Sigmoid colon (tissue), 7 donors: ENCODE results near the gene ZNF865. TPM values are rescaled to one million over a fixed set of nuclear protein-coding genes. Genes with fewer than 3 reads are reported as not detected.

Experiments
- DNase-seq: peaks from one replicate; pipeline ENCODE4 v3.0.0-alpha.2; 2019
- H3K27ac ChIP-seq, 4 donors: fragments of 200-600 bp; sonication (generic); one replicate each; pipeline ENCODE4 v1.5.1; 2016 to 2019; ENCODE audit warnings: mild to moderate bottlenecking in 1 of 4
- H3K27me3 ChIP-seq, 3 donors: fragments of 200-600 bp; sonication (generic); one replicate each; pipeline ENCODE4 v1.5.1; 2019; ENCODE audit warnings: mild to moderate bottlenecking in 1 of 3
- H3K36me3 ChIP-seq, 4 donors: fragments of 200-600 bp; sonication (generic); one replicate each; pipeline ENCODE4 v1.5.1; 2016 to 2019
- H3K4me1 ChIP-seq, 4 donors: fragments of 200-600 bp; sonication (generic); one replicate each; pipeline ENCODE4 v1.5.1; 2017 to 2019
- H3K4me3 ChIP-seq, 4 donors: fragments of 200-600 bp; sonication (generic); one replicate each; pipeline ENCODE4 v1.5.1; 2017 to 2019; ENCODE audit warnings: mild to moderate bottlenecking in 2 of 4, moderate library complexity in 1 of 4
- H3K9me3 ChIP-seq, 4 donors: fragments of 200-600 bp in 3 of 4; sonication (generic) in 3 of 4; one replicate each; pipeline versions ENCODE4 v1.5.1 to v1.6.1; 2013 to 2019
- CTCF ChIP-seq, 4 experiments: fragments of 450-650 bp in 3 of 4; fragments of 200-600 bp in 1 of 4; IDR thresholded peaks; one replicate each; pipeline ENCODE4 v1.5.1; 2016 to 2019; ENCODE audit warnings: antibody characterized with exemption in 4 of 4, mild to moderate bottlenecking in 3 of 4, moderate library complexity in 2 of 4
- EP300 ChIP-seq, 4 donors: sonication (generic); formaldehyde crosslinking; IDR thresholded peaks; one replicate each; pipeline ENCODE4 v1.6.1; 2017; ENCODE audit warnings: antibody characterized with exemption in 4 of 4
- POLR2A ChIP-seq, 2 donors: fragments of 450-650 bp; IDR thresholded peaks; one replicate each; pipeline ENCODE4 v1.6.1; 2016; ENCODE audit warnings: antibody characterized with exemption in 2 of 2, mild to moderate bottlenecking in 2 of 2, moderate library complexity in 2 of 2
- POLR2AphosphoS5 ChIP-seq, 4 donors: sonication (generic); formaldehyde crosslinking; IDR thresholded peaks; one replicate each; pipeline ENCODE4 v1.6.1; 2017; ENCODE audit warnings: antibody characterized with exemption in 4 of 4
- WGBS, 2 donors: extraction: QIAGEN DNeasy Blood & Tissue Kit; methylation state at CpG; one replicate each; pipeline ENCODE4 v1.1.7; 2013; 5-methylcytosine and 5-hydroxymethylcytosine counted together
- intact Hi-C: fragments of 100-400 bp; cut with DNase I; formaldehyde crosslinking; loops from one replicate; pipeline ENCODE4 v1.15.1; 2023
- polyA plus RNA-seq, 3 donors: library from polyadenylated mRNA; stranded (reverse); fragments of 200-250 nt; gene quantifications; one replicate each; pipeline ENCODE4 v1.2.3, GENCODE V29; 2013
- total RNA-seq, 4 donors: library from RNA; depleted of rRNA; stranded (reverse); fragments of >200 nt; gene quantifications; one replicate each; pipeline ENCODE4 v1.1.0, GENCODE V29; 2016
- donor health status: healthy with polysubstance abuse.
- donor health status: Bipolar disorder and iron deficiency.
- donor health status: healthy.

Gene ZNF865
- total and polyA plus RNA-seq, 7 donors = 2.3 to 9.3 (median 3.0) TPM

DNA sequence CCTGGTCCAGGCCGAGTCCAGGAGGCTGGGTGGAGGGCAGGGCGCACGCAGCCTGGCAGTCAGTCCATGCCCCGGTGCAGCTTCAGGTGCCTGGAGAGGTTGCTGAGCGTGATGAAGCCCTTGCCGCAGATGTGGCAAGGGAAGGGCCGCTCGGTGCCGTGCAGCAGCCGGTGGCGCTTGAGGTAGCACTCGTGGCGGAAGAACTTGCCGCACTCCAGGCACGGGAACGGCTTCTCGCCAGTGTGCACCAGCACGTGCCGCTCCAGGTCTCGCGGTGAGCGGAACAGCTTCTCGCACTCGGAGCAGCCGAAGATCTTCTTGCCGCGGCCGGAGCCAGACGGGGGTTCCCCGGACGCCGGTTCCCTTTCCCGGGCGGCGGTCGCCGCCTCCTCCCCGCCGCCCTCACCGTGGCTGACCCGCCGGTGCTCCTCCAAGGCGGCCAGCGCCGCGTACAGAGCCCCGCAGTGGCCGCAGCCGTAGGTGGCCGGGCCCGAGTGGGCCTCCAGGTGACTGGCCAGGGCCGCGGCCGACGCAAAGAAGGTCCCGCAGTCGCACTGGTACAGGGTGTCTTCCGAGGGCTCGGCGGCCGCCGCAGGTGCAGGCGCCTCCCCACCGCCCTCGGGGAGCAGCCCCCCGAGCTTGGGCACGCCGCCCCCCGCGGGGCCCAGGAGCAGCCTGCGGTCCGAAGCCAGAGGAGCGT is 12.9 kb upstream of the ZNF865 start:
- no peaks in the 10 kb centered on the region for H3K27me3 ChIP-seq
- H3K36me3 ChIP-seq = peaks cover 0 to 43% (median 2%) of the 10 kb centered on the region in 4 donors
- WGBS, 2 donors = 94 to 96% methylated on average over 73 of the region's 73 CpGs
- no peaks in the 10 kb centered on the region for H3K9me3 ChIP-seq
- H3K27ac ChIP-seq = no peak overlapping the region
- TF ChIP-seq POLR2AphosphoS5 (IDR thresholded peaks at IDR 0.05) = no peak
- TF ChIP-seq POLR2A (IDR thresholded peaks at IDR 0.05) = no peak
- TF ChIP-seq CTCF (IDR thresholded peaks at IDR 0.05) = no peak
- peaks cover 0 to 4% (median 3%) of the 10 kb centered on the region in 4 donors for H3K4me1 ChIP-seq
- H3K4me3 ChIP-seq = no peak overlapping the region
- no peak for DNase-seq
- intact Hi-C loops = no loop called here

DNA sequence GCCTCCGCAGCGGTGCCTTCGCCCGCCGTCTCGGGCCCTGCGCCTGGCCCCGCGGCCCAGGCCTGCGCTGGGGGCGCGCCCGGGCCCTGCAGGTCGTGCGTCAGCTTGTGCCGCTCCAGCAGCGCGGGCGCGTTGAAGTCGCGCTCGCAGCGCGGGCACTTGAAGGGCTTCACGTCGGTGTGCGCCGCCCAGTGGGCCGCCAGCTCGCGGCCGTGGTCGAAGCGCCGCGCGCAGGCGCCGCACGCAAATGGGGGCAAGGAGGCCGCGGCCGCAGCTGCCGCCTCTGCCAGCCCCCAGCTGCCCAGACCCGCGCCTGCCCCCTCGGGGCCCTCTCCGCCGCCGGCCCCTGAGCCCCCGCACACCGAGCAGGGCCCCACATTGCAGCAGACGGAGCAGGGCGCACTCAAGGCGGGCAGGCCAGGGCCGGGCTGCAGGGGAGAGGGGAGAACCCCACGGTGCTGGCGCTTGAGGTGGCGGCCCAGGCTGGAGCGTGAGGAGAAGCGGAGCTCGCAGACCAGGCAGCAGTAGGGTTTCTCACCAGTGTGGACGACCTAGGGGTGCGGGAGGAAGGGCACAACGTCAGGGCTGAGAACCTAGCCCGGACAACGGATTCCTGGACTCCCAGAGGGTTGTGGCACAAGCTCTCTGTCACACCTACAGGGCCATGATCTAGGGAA is 12.2 kb upstream of the ZNF865 start:
- no peaks in the 10 kb centered on the region for H3K4me1 ChIP-seq
- H3K9me3 ChIP-seq = no peaks in the 10 kb centered on the region
- WGBS, 2 donors = 91 to 95% methylated on average over 68 of the region's 68 CpGs
- no peak for DNase-seq
- no peaks in the 10 kb centered on the region for H3K27me3 ChIP-seq
- no peak overlapping the region for H3K4me3 ChIP-seq
- TF ChIP-seq POLR2A (IDR thresholded peaks at IDR 0.05) (no peak), CTCF (IDR thresholded peaks at IDR 0.05) (no peak), POLR2AphosphoS5 (IDR thresholded peaks at IDR 0.05) (no peak), EP300 (IDR thresholded peaks at IDR 0.05) (no peak)
- peaks cover 0 to 45% (median 2%) of the 10 kb centered on the region in 4 donors for H3K36me3 ChIP-seq
- H3K27ac ChIP-seq = no peak overlapping the region
- intact Hi-C loops = no loop called here

- no peaks in the 10 kb centered on the region for H3K9me3 ChIP-seq
- no peaks in the 10 kb centered on the region for H3K27me3 ChIP-seq
- TF ChIP-seq EP300 (IDR thresholded peaks at IDR 0.05) = no peak
- TF ChIP-seq CTCF (IDR thresholded peaks at IDR 0.05) = no peak
- TF ChIP-seq POLR2AphosphoS5 (IDR thresholded peaks at IDR 0.05) = no peak
- no peak for TF ChIP-seq POLR2A (IDR thresholded peaks at IDR 0.05)
- intact Hi-C loops = no loop called here
- no peak for DNase-seq
- H3K4me3 ChIP-seq = no peak overlapping the region
- no peak overlapping the region for H3K27ac ChIP-seq
- H3K4me1 ChIP-seq = no peaks in the 10 kb centered on the region
- H3K36me3 ChIP-seq = peaks cover 0 to 45% (median 2%) of the 10 kb centered on the region in 4 donors
- WGBS, 2 donors = 87 to 92% methylated on average over 4 of the region's 4 CpGs
Measured at GRCh38 chr19:55594996-55595545, 10.4 kb upstream of the ZNF865 start.

GRCh38 chr19:55596304-55596703 is 9.1 kb upstream of the ZNF865 start:
- no peak for TF ChIP-seq CTCF (IDR thresholded peaks at IDR 0.05)
- TF ChIP-seq POLR2AphosphoS5 (IDR thresholded peaks at IDR 0.05) = no peak
- TF ChIP-seq POLR2A (IDR thresholded peaks at IDR 0.05) = no peak
- TF ChIP-seq EP300 (IDR thresholded peaks at IDR 0.05) = no peak
- no peak for DNase-seq
- Histone ChIP-seq H3K36me3 (peaks cover 0 to 45% (median 2%) of the 10 kb centered on the region in 4 donors), H3K4me3 (no peak overlapping the region), H3K27me3 (no peaks in the 10 kb centered on the region), H3K27ac (no peak overlapping the region), H3K4me1 (peaks cover 0 to 9% (median 7%) of the 10 kb centered on the region in 4 donors), H3K9me3 (no peaks in the 10 kb centered on the region)
- 97 to 98% methylated on average over 3 of the region's 3 CpGs for WGBS, 2 donors
- intact Hi-C loops = no loop called here
